A673 (cell line): Measurements from ENCODE around the gene ADCYAP1R1. TPM values are rescaled to one million over a fixed set of nuclear protein-coding genes. Genes with fewer than 3 reads are reported as not detected.

Experiments used
- BruUV-seq: library from RNA; stranded (reverse); fragments of 400-500 nt; replicated peaks from 2 replicates; lab custom pipeline; 2021; lab: Mats Ljungman, UMichigan
- CTCF ChIA-PET: fragments of 300-600 bp; sonication (Branson Sonifier 250); formaldehyde crosslinking; loops from one replicate; lab custom pipeline; 2022; ENCODE audit warnings: antibody characterized with exemption; lab: Charles Lee
- POLR2A ChIA-PET: fragments of 300-600 bp; sonication (Branson Sonifier 250); formaldehyde crosslinking; loops from one replicate; lab custom pipeline; 2022; ENCODE audit warnings: antibody characterized with exemption; ENCODE audit not compliant: low non-redundant PET; lab: Charles Lee
- DNase-seq: peaks from one replicate; pipeline ENCODE4 v3.0.0-alpha.2; 2015; ENCODE audit warnings: low spot score
- H3K27ac ChIP-seq: fragments of 200-600 bp; sonication (generic); 2 replicates; pipeline ENCODE4 v1.5.1; 2016; ENCODE audit warnings: mixed run types, low read depth, mild to moderate bottlenecking, mixed read lengths, antibody characterized with exemption, low read length; ENCODE audit not compliant: poor library complexity, severe bottlenecking
- H3K27me3 ChIP-seq: fragments of 200-600 bp; sonication (generic); replicated peaks from 2 replicates; pipeline ENCODE4 v1.6.1; 2017; ENCODE audit warnings: mixed run types, low read depth, mild to moderate bottlenecking, mixed read lengths, antibody characterized with exemption, low read length; ENCODE audit not compliant: insufficient read depth, poor library complexity
- H3K36me3 ChIP-seq: fragments of 200-600 bp; sonication (generic); 2 replicates; pipeline ENCODE4 v1.6.1; 2016; ENCODE audit warnings: mixed run types, mild to moderate bottlenecking, mixed read lengths, antibody characterized with exemption, low read length; ENCODE audit not compliant: insufficient read depth, poor library complexity, severe bottlenecking
- H3K4me1 ChIP-seq: fragments of 200-600 bp; sonication (generic); 2 replicates; pipeline ENCODE4 v1.6.1; 2017; ENCODE audit warnings: mixed run types, mild to moderate bottlenecking, mixed read lengths, antibody characterized with exemption, low read length; ENCODE audit not compliant: insufficient read depth, poor library complexity, severe bottlenecking
- H3K4me3 ChIP-seq: fragments of 200-600 bp; sonication (generic); 2 replicates; pipeline ENCODE4 v1.5.1; 2016; ENCODE audit warnings: low read depth, mixed run types, mild to moderate bottlenecking, mixed read lengths, low read length; ENCODE audit not compliant: poor library complexity, severe bottlenecking
- H3K9me3 ChIP-seq: fragments of 200-600 bp; sonication (generic); 2 replicates; pipeline ENCODE4 v1.6.1; 2016; ENCODE audit warnings: mixed run types, low read depth, mild to moderate bottlenecking, mixed read lengths, antibody characterized with exemption, low read length; ENCODE audit not compliant: poor library complexity, severe bottlenecking
- EZH2 ChIP-seq: fragments of 200-600 bp; sonication (generic); IDR thresholded peaks from 2 replicates; pipeline ENCODE4 v1.6.1; 2017; ENCODE audit warnings: borderline replicate concordance, low read depth, mild to moderate bottlenecking, mixed read lengths, antibody characterized with exemption, low read length; ENCODE audit not compliant: poor library complexity, severe bottlenecking
- intact Hi-C: fragments of 100-400 bp; cut with micrococcal nuclease; formaldehyde crosslinking; loops from one replicate; pipeline ENCODE4 v1.10.0; 2022; ENCODE audit not compliant: unreplicated experiment
- total RNA-seq: library from RNA; stranded (reverse); gene quantifications from 2 replicates; pipeline ENCODE4 v1.2.3, GENCODE V29; 2021
- TF ChIP-seq, protein P1 (sequence below): fragments of 300-800, 200-600 bp; sonication (generic); conservative IDR thresholded peaks from 2 replicates; pipeline ENCODE4 v1.5.1; 2017; ENCODE audit warnings: low read depth, mild to moderate bottlenecking, antibody characterized with exemption, low read length, moderate library complexity, mixed read lengths

ADCYAP1R1 gene
- total RNA-seq, 1 experiment from 2014 or later = not detected

DNA sequence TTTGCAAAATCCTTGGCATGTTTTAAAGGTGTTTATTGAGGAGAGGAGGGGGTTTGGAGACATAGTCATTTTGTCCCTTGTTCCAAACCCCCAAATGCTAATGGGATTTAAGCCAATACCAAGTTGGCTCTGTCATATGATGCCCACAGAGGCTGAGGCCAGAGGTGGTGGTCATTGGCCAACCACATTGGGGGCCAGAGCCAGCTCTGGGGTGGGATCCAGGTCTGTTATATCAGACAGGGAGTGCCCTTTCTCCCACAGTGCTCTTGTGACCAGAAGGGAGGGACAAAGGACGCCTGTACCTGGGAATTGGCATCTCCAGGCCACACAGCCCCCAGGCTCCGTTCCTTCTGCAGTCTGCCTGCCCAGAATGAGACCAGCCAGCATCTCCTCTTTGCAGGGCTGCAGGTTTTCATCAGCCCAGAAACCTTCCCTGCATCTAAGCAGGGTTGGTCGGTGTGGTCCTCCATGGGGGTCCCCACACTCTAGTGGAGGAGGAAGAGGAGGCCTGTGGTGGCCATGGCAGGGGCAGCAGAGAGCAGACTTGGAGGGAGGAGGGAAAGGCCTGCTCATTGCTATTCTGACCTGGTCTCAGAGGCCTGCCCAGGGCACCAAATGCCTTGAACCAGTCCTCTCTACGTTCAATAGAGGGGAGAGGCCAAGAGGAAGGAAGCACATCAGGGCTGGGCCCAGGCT is 17.9 kb downstream of the ADCYAP1R1 start:
- Histone ChIP-seq H3K36me3 (no peaks in the 10 kb centered on the region), H3K27ac (no peak overlapping the region), H3K4me1 (no peaks in the 10 kb centered on the region), H3K9me3 (no peaks in the 10 kb centered on the region), H3K27me3 (no peaks in the 10 kb centered on the region), H3K4me3 (no peak overlapping the region)
- intact Hi-C loops = no loop called here
- BruUV-seq = no TSS peak
- DNase-seq = no peak
- ChIA-PET CTCF (no interaction called here), POLR2A (no interaction called here)
- TF ChIP-seq, protein P1, sequence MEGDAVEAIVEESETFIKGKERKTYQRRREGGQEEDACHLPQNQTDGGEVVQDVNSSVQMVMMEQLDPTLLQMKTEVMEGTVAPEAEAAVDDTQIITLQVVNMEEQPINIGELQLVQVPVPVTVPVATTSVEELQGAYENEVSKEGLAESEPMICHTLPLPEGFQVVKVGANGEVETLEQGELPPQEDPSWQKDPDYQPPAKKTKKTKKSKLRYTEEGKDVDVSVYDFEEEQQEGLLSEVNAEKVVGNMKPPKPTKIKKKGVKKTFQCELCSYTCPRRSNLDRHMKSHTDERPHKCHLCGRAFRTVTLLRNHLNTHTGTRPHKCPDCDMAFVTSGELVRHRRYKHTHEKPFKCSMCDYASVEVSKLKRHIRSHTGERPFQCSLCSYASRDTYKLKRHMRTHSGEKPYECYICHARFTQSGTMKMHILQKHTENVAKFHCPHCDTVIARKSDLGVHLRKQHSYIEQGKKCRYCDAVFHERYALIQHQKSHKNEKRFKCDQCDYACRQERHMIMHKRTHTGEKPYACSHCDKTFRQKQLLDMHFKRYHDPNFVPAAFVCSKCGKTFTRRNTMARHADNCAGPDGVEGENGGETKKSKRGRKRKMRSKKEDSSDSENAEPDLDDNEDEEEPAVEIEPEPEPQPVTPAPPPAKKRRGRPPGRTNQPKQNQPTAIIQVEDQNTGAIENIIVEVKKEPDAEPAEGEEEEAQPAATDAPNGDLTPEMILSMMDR = no peak
- TF ChIP-seq EZH2 = no peak

DNA sequence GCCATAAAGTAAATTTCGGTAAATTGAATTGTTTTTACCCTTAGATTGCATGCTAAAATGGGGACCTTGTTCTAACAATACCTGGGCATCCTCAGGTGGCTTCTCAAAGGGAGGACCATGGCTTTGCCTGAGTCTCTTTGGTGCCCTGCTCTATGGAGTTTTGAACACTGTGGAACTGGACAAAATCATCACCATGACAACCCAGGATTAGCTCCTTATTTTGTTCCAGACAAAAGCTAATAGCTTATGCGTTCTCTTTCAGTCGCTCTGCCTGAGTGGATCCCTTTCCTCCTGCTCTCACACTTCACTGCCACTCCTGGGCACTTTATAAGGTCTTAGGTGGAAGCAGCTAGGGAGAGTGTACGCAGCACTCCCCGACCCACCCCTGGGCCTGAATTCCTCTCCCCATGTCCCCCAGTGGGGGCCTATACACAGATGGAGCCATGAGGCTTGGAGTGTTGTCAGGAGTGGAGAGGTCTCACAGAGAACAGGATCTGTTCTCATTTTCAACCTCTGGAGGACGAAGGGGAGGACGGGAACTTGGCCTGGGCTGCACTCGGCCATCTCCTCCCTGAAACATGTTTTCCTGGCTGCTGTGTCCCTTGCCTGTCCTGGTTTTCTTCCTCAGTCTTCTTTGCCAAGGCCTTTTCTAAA is 19.0 kb downstream of the ADCYAP1R1 start:
- POLR2A ChIA-PET = no interaction called here
- no peaks in the 10 kb centered on the region for H3K9me3 ChIP-seq
- CTCF ChIA-PET = no interaction called here
- TF ChIP-seq, protein P1 = no peak
- no peak for TF ChIP-seq EZH2
- no peaks in the 10 kb centered on the region for H3K4me1 ChIP-seq
- H3K36me3 ChIP-seq = no peaks in the 10 kb centered on the region
- no peaks in the 10 kb centered on the region for H3K27me3 ChIP-seq
- no peak overlapping the region for H3K27ac ChIP-seq
- no peak overlapping the region for H3K4me3 ChIP-seq
- intact Hi-C loops = no loop called here
- no peak for DNase-seq
- no TSS peak for BruUV-seq

DNA sequence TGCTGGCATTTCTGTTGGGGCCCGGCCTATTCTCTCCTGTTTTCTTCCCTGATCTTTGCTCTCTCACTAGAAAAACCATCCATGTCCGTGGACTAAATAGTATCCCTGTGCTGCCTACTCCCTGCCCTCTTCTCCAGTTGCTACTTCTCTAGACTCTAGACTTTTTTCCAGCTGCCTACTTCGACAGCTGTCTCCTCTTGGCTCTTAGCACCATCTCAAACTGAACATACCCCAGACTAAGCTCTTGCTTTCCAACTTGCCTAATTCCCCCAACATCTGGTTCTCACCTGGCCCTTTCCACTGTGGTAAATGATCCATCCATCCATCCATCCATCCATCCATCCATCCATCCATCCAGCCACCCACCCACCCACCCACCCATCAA is 19.5 kb downstream of the ADCYAP1R1 start:
- no peak overlapping the region for H3K27ac ChIP-seq
- no peaks in the 10 kb centered on the region for H3K27me3 ChIP-seq
- no peaks in the 10 kb centered on the region for H3K36me3 ChIP-seq
- POLR2A ChIA-PET = no interaction called here
- CTCF ChIA-PET = no interaction called here
- no peak for TF ChIP-seq EZH2
- TF ChIP-seq, protein P1 = no peak
- intact Hi-C loops = no loop called here
- DNase-seq = no peak
- BruUV-seq = no TSS peak
- H3K4me1 ChIP-seq = no peaks in the 10 kb centered on the region
- no peak overlapping the region for H3K4me3 ChIP-seq
- H3K9me3 ChIP-seq = no peaks in the 10 kb centered on the region
